NB4 (cell line): Measurements from ENCODE around the gene CD44.

Experiments
- DNase-seq: peaks from one replicate; pipeline ENCODE4 v3.0.0; 2010; ENCODE audit warnings: low read depth
- H3K4me3 ChIP-seq: one replicate; pipeline ENCODE4 v1.5.1; 2011; ENCODE audit warnings: mild to moderate bottlenecking, low read depth, low read length, moderate library complexity
- CTCF ChIP-seq: IDR thresholded peaks from one replicate; pipeline ENCODE4 v1.5.1; 2012; ENCODE audit warnings: low read depth, low read length
- MAX ChIP-seq: IDR thresholded peaks from 2 replicates; pipeline ENCODE4 v1.6.1; 2011; ENCODE audit warnings: low read depth, low read length
- MYC ChIP-seq: IDR thresholded peaks from 2 replicates; pipeline ENCODE4 v1.6.1; 2011; ENCODE audit warnings: low read depth, low read length
- POLR2A ChIP-seq: IDR thresholded peaks from 2 replicates; pipeline ENCODE4 v1.6.1; 2011; ENCODE audit warnings: mild to moderate bottlenecking; ENCODE audit not compliant: insufficient read length; ENCODE audit errors: extremely low read depth

The CD44 gene

GRCh38 chr11:35154952-35155351 lies 16.0 kb downstream of the CD44 start:
- no peak for DNase-seq
- TF ChIP-seq MAX (no peak), POLR2A (no peak), CTCF (no peak), MYC (no peak)

GRCh38 chr11:35155677-35156076 lies 16.7 kb downstream of the CD44 start:
- no peak for TF ChIP-seq CTCF
- no peak for TF ChIP-seq MAX
- no peak for TF ChIP-seq POLR2A
- TF ChIP-seq MYC: no peak
- H3K4me3 ChIP-seq: no peak overlapping the region
- no peak for DNase-seq

More at GRCh38 chr11:35154952-35155351, 16.0 kb downstream of the CD44 start:
- no peak overlapping the region for H3K4me3 ChIP-seq

DNA sequence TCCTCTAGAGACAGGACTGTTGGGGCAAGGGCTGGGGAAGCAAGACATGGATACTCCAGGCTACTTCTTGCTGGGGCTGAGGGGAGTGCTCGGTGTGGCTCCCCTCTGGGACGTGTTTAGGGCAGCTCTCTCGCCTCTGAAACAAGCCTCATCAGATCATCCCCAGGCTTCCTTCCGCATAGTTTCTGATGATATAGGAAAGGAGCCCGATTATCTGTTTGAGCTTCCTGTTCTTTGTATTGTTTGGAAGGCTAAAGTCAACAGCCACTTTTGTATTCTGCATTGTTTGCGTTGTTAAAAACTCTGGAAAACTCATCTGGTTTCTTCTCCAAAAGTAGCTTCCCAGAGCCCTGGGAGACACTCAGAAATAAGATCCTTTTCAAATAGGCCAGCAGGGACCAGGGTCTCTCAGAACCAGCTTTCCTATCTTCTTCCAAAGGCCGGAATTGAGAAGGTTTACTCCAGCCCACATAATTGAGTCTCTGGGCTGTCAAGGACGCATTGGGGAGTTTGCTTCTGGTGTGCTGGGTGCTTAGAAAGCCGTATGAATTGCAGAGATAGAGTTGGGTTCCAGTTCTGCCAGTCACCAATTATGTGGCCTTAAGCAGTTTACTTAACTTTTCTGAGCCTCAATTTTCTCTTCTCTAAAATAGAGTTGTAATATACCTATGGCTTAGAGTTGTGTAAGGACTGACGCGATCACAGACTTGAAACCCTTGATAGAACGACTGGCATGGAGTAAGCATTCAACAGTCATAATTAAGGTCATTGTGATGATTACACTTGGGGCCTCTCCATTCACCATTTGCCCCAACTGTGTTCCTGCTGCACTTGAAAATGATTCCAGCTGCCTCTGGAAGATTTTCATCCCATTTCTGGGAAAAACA lies 19.1 kb downstream of the CD44 start:
- TF ChIP-seq MAX (no peak), MYC (no peak), POLR2A (no peak), CTCF (no peak)
- H3K4me3 ChIP-seq: no peak overlapping the region
- no peak for DNase-seq

DNA sequence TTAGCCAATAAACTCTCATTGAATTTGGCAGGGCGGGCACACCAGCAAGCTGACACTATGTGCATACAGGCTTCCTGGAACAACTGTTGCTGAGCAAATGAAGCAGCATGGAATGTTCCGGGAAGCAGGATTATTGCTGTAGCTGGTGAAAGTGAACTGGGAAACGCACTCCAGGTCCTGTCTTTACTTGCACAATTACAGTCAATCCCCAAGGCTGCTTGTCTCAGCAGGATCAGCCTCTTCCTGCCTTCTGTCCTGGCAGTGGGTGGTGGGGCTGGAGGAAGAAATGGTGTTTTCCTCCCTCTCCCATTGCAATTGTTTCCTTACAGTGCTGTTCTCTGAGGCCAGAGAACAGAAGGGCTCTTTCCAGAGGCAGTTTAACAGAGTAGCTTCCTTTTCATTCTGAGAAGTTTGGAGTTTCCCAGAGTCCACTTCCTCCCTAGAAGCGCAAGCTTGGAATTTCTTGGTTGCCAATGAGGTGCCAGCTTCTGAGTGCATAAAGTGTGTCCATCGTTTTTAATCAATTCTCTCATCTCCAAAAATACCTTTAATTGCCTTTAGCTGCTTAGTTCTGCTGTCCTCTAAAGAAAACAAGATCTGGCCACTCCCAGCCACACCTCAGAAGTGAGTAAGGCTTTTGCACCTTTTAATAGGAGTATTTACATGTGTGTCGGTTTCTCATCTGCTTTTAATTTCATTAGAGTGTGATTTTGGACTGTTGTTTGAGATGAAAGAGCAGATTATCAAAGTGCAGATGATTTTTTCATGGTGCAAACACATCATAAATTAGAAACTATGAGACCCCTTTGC lies 19.9 kb downstream of the CD44 start:
- no peak overlapping the region for H3K4me3 ChIP-seq
- TF ChIP-seq MYC: no peak
- no peak for TF ChIP-seq MAX
- no peak for TF ChIP-seq POLR2A
- TF ChIP-seq CTCF: no peak
- no peak for DNase-seq

GRCh38 chr11:35160246-35160824 lies 21.4 kb downstream of the CD44 start:
- TF ChIP-seq CTCF: no peak
- TF ChIP-seq MAX: no peak
- TF ChIP-seq MYC: no peak
- no peak for TF ChIP-seq POLR2A
- H3K4me3 ChIP-seq: no peak overlapping the region
- DNase-seq: no peak
